GM21619 (cell line): ENCODE measurements around the gene CDK10.

Experiments
- ATAC-seq: cut with Tn5 transposase; IDR thresholded peaks from one replicate; pipeline ENCODE4 v1.9.1; 2021; ENCODE audit not compliant: unreplicated experiment

The CDK10 gene

DNA sequence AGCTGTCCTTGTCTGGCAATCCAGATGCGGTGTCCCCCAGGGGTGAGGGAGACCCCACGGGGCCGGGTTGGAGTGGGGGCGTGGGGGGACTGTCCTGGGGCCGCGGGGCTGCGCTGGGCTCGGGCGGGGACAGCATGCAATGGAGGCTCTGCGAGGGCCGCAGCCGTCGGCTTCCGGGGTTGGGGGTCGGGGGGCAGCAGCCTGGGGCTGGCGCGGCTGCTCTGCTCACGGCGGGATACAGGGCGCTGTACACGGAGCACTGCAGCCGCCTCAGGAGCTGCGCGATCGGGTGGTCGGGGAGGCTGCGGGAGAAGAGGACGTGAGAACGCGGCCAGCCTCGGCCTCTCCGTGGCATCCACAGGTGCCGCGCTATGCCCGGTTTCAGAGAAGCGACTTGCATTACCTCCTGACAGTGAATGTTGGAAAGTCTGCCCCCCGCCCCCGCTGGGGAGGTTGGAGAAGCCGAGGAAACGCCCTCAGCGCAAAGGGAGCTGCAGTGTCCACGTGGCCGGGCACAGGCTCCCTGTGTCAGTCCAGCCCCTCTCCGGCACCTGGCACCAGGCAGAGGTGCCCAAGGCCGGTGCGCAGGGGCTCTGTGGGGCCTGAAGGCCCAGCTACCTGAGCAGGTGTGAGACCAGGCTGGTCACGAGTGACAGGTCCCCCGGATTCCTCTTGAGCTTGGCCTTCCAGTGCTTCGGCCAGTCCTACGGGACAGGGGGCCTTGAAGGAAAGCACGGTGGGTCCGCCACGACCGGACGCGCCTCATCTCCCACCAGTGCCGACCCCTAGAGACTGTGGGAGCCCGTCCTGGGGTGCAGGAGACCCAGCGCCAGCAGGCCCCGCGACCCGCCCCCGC lies 24.4 kb downstream of the CDK10 start:
- no peak for ATAC-seq

- no peak for ATAC-seq
These were observed 25.2 kb downstream of the CDK10 start for GRCh38 chr16:89711601-89712273.

DNA sequence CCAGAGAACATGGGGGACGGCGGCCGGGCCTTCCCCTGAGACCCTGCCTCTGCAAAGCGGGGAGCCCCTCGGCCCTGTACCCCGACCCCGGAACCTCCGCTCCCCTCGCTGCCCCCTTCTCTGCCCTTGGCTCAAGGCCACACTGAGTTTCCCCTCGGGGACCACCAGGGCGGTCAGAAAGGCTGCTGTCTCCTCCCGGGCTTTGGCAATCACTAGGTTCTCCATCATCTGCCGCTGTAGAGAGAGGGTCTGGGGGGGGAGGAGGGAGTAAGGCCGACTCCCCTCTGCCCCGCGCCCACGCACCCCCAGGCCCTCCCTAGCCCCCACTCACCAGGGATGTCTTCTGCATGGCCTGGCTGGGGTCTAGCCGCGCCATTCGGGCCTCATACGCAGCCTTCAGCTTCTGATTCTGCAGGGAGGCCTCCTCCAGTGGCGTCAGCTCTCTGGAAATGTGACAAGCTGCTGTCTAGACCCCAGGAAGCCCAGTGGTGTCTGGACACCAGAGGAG lies 25.8 kb downstream of the CDK10 start:
- no peak for ATAC-seq

GRCh38 chr16:89716493-89716892 lies 30.0 kb downstream of the CDK10 start:
- no peak for ATAC-seq

GRCh38 chr16:89716916-89717687 lies 30.6 kb downstream of the CDK10 start:
- no peak for ATAC-seq

DNA sequence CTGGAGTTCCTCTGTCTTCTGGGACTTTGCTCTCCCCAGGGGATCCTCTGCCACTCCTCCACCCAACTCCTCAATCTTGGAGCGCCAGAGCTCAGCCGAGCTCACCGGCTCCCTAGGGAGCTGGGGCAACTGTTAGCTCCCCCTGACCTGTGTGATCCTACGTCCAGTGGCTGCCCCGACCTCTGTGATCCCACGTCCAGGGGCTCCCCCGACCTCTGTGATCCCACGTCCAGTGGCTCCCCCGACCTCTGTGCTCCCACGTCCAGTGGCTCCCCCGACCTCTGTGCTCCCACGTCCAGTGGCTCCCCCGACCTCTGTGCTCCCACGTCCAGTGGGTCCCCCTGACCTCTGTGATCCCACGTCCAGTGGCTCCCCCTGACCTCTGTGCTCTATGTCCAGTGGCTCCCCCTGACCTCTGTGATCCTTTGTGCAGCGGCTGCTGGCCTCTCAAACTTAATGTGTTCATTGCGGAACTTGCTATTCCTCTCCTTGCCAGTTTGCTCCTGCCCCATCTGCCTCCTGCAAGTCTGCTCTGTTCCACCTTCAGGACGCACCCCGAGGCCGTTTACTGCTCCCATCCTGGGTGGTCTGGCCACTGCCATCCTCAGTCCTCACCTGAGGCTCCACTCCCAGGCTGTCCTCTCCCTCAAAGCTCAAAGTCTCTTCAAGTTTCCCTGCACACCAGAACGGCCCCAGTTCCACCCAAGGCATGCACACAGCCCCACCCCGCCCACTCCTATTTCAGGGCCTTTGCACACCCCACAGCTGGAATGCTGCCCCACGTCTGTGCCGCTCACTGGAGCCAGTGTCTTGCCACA lies 31.4 kb downstream of the CDK10 start:
- ATAC-seq, result no peak

GRCh38 chr16:89720551-89720812 lies 34.0 kb downstream of the CDK10 start:
- ATAC-seq, result peak; percentile 19

DNA sequence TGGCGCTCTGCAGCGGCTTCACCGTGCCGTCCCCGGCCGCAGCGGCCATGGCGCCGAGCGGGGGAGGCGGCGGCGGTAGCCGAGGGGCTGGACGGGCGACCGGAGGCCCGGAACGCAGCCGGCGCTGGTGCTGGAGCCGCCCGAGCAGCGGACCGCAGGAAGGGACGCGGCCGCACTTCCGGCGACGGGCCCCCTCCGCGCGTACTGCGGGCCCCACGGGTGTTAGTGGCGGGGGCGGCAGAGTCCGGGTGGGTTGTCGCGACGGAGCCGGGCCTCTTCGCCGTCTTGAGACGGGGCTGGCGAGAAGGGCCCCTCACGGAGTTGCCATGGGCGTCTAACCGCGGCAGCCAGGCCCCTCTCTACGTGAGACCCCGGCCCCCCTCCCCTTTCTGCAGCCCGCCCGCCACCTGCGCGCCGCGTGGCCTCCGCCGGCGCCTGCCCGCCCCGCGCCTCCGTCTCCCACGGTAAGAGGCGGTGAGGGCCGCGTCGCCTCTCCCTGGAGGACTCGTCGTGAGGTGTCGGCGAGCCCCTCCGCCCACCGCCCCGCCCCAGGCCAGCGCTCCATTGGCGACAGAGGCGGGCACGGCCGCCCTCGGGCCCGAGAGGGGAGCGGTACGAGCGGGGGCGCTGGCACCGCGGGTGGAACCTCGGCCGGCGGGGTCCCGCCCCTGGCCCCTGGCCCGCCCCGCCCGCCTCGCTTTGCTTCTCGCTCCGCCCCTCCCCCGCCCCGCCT lies 34.5 kb downstream of the CDK10 start, which contains the start of the genes VPS9D1 and ZNF276:
Gene VPS9D1 (minus strand): TSS at position 86 of the 733 bp plus-strand sequence. CDS start 37 bp downstream, at position 49.
Gene ZNF276 (plus strand): TSS at position 725 of the 733 bp plus-strand sequence. CDS start 104 bp downstream, outside the sequence.
- peak; percentile 47 for ATAC-seq

DNA sequence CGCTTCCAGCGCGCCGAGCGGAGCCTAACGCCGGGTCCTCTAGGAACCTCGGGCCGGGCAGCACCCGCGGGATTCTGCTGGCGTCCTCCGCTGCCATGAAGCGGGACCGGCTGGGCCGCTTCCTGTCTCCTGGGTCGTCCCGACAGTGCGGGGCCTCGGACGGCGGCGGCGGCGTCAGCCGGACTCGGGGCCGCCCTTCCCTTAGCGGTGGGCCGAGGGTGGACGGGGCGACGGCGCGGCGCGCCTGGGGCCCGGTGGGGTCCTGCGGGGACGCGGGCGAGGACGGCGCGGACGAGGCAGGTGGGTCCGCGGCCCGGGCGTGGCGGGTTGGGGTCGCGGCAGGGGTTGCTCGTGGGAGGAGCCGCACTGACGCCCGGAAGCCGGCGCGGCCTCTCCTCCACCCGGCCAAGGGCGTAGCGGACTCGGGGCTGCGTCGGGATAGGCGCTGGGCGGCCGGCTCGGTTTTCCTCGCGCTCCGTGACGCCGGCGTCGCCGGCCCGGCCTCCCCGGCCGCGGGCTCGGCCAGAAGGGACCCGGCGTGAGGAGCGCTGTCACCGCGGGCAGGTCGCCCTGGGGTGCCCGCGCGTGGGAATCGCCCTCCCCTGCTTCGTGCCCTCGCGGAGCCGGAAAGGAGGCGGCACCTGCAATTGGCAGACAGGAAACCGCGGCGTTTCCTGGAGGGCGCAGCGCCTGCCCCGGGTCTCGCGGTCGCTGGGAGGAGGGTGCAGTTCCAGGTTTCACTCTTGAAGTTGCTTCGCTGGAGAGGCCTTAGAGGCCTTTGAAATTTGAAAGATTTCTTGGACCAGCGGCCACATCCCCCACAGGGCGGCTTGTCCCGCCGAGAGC lies 35.3 kb downstream of the CDK10 start:
- peak; percentile 25 for ATAC-seq

GRCh38 chr16:89722392-89723278 lies 36.1 kb downstream of the CDK10 start:
- ATAC-seq, result peak; percentile 5

- ATAC-seq, result no peak
These were observed 37.1 kb downstream of the CDK10 start for GRCh38 chr16:89723279-89724250.

DNA sequence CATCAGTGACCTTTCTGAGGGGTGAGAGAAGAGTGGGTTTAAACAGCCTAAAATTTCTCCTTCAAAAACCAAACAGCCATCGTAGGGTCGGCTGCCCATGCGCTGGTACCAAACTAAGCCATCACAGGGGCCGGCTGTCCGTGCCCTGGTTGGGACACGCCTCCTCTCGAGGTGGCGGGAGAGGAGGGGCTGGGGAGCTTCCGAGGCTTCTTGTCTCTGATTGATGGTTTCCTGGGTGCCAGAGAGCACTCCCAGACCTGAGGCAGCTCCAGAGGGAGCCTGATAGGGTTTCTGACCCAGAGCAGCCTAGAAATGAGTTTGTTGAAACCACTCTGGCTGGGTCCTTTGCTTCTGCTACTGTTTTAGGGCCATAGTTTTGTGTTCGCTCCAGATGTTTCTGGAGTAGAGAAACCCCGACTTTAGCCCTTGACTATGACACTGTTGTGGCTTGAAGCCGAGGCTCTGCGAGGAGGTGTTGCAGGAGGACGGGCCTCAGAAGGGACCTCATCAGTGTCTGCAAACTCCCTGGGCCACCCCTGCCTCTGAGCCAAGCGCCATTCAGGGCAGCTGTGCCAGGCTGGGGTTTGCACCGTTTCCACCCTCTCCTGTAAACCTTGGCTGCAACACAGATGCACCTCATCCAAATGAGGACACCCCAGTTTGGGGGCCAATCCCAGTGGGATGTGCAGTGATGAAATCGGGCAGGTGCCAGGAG lies 41.1 kb downstream of the CDK10 start:
- no peak for ATAC-seq

- no peak for ATAC-seq
These were observed 42.8 kb downstream of the CDK10 start for GRCh38 chr16:89729293-89729692.

- ATAC-seq, result no peak
These were observed 43.5 kb downstream of the CDK10 start for GRCh38 chr16:89729863-89730593.

- ATAC-seq, result no peak
These were observed 44.2 kb downstream of the CDK10 start for GRCh38 chr16:89730610-89731234.
